Esophagus muscularis mucosa (tissue), 4 donors: Measurements from ENCODE around the gene GTF2F2.

Source experiments
- EP300 ChIP-seq: sonication (generic); formaldehyde crosslinking; IDR thresholded peaks from one replicate; pipeline ENCODE4 v1.6.1; 2017; ENCODE audit warnings: antibody characterized with exemption
- POLR2A ChIP-seq: fragments of 450-650 bp; IDR thresholded peaks from one replicate; pipeline ENCODE4 v1.6.1; 2017; ENCODE audit warnings: antibody characterized with exemption, moderate library complexity, mild to moderate bottlenecking, low read depth
- POLR2AphosphoS5 ChIP-seq, 2 donors: sonication (generic); formaldehyde crosslinking; IDR thresholded peaks; one replicate each; pipeline ENCODE4 v1.6.1; 2017; ENCODE audit warnings: antibody characterized with exemption in 2 of 2
- TF ChIP-seq, protein P1 (sequence below), 3 experiments: fragments of 200-600 bp in 2 of 3; fragments of 450-650 bp in 1 of 3; sonication (generic) in 2 of 3; IDR thresholded peaks; one replicate each; pipeline ENCODE4 v1.5.1; 2017 to 2019; ENCODE audit warnings: antibody characterized with exemption in 3 of 3, mild to moderate bottlenecking in 2 of 3, moderate library complexity in 1 of 3

GRCh38 chr13:45327253-45327955 is 207.1 kb downstream of the GTF2F2 start:
- TF ChIP-seq, protein P1, sequence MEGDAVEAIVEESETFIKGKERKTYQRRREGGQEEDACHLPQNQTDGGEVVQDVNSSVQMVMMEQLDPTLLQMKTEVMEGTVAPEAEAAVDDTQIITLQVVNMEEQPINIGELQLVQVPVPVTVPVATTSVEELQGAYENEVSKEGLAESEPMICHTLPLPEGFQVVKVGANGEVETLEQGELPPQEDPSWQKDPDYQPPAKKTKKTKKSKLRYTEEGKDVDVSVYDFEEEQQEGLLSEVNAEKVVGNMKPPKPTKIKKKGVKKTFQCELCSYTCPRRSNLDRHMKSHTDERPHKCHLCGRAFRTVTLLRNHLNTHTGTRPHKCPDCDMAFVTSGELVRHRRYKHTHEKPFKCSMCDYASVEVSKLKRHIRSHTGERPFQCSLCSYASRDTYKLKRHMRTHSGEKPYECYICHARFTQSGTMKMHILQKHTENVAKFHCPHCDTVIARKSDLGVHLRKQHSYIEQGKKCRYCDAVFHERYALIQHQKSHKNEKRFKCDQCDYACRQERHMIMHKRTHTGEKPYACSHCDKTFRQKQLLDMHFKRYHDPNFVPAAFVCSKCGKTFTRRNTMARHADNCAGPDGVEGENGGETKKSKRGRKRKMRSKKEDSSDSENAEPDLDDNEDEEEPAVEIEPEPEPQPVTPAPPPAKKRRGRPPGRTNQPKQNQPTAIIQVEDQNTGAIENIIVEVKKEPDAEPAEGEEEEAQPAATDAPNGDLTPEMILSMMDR (IDR thresholded peaks at IDR 0.05), result no peak
- no peak for TF ChIP-seq POLR2A
- no peak for TF ChIP-seq POLR2AphosphoS5 (IDR thresholded peaks at IDR 0.05)
- no peak for TF ChIP-seq EP300
